ENCODE data around the gene SETD3. TPM values are rescaled to one million over a fixed set of nuclear protein-coding genes. Genes with fewer than 3 reads are reported as not detected.

SETD3 gene
- total and polyA plus RNA-seq, 10 of the 15 experiments (the other 5 are each of a cell fraction or from before 2014, with no cell fraction given): 11.3 to 44.2 (median 36.5) TPM

GRCh38 chr14:99472937-99473336, 7.7 kb downstream of the SETD3 start:
- H3K4me2 ChIP-seq (ENCODE audit: control insufficient read depth, insufficient read depth): no peak overlapping the region
- ChIA-PET POLR2A (interaction anchor here (0.6 kb wide), 1 partner anchor 577 kb away, joined by 4 read pairs; no protein-coding TSS in a partner anchor), CTCF (no interaction called here), RAD21 (ENCODE audit: unreplicated experiment) (no interaction called here), SMC1A (ENCODE audit: uncharacterized antibody, unreplicated experiment) (no interaction called here)
- in situ Hi-C loops (cut with MboI): no loop called here
- intact Hi-C loops (cut with micrococcal nuclease; ENCODE audit: unreplicated experiment): no loop called here
- no peaks in the 10 kb centered on the region for H3K4me1 ChIP-seq (ENCODE audit: control insufficient read depth, insufficient read depth, low read length)
- no peak for FAIRE-seq
- no peak overlapping the region for H3K4me3 ChIP-seq
- no peaks in the 10 kb centered on the region for H3K27me3 ChIP-seq (replicated peaks in 1 of 2; ENCODE audit: control insufficient read depth in 2 of 2, insufficient read depth in 2 of 2, low read length in 1 of 2)
- ATAC-seq: no peak
- whole genome bisulfite sequencing (ENCODE audit: insufficient coverage, insufficient replicate concordance, low lambda C conversion rate, missing lambda C conversion rate): 96% methylated on average over 4 of the region's 4 CpGs
- no peak overlapping the region for H3K9ac ChIP-seq (ENCODE audit: control insufficient read depth, insufficient read depth, low read length)
- H3K9me3 ChIP-seq (replicated peaks; ENCODE audit: control insufficient read depth, insufficient read depth, low read length): no peaks in the 10 kb centered on the region
- no peak overlapping the region for H3K27ac ChIP-seq (ENCODE audit: control insufficient read depth, insufficient read depth)
- no peak overlapping the region for H2AFZ ChIP-seq (ENCODE audit: control insufficient read depth, low read depth, low read length)
- BruUV-seq (replicated peaks): no TSS peak
- no peak for DNase-seq (ENCODE audit: low read depth, low spot score)
- TF ChIP-seq ZNF592 (IDR thresholded peaks at IDR 0.05) (no peak), PKNOX1 (IDR thresholded peaks at IDR 0.05) (no peak), EP300 (IDR thresholded peaks at IDR 0.05; ENCODE audit: borderline replicate concordance in 1 of 2, control insufficient read depth in 1 of 2, low read depth in 2 of 2, low read length in 2 of 2) (no peak), SIN3A (IDR thresholded peaks at IDR 0.05; ENCODE audit: low read depth, low read length) (no peak), SMAD5 (IDR thresholded peaks at IDR 0.05; ENCODE audit: low read depth) (no peak), POLR2A (IDR thresholded peaks at IDR 0.05; ENCODE audit: low read depth, low read length) (no peak), IRF4 (IDR thresholded peaks at IDR 0.05; ENCODE audit: low read depth, low read length) (no peak), PAX8 (IDR thresholded peaks at IDR 0.05) (no peak), NFIC (IDR thresholded peaks at IDR 0.05; ENCODE audit: low read depth, low read length) (no peak), TAF1 (IDR thresholded peaks at IDR 0.05; ENCODE audit: borderline replicate concordance, low read depth, low read length) (no peak), SRF (IDR thresholded peaks at IDR 0.05; ENCODE audit: low read depth in 2 of 2, low read length in 2 of 2) (no peak), IRF5 (IDR thresholded peaks at IDR 0.05; ENCODE audit: borderline replicate concordance) (no peak)
- peaks cover 64% of the 10 kb centered on the region for H3K79me2 ChIP-seq (ENCODE audit: control insufficient read depth, insufficient read depth, low read length)
- 0 out of 2 replicates have a peak, but pooled peaks cover 3% of the 10 kb centered on the region for H4K20me1 ChIP-seq (ENCODE audit: control insufficient read depth, insufficient read depth)
- no peaks in the 10 kb centered on the region for H3K36me3 ChIP-seq (ENCODE audit: control insufficient read depth in 2 of 2, insufficient read depth in 2 of 2, low read length in 1 of 2)

Data from GM12878 (cell line).